SK-N-SH (cell line): Measurements from ENCODE around the gene ACSL6.

Experiments
- MAX ChIP-seq: IDR thresholded peaks from 2 replicates; pipeline ENCODE4 v1.4.0; 2012; ENCODE audit warnings: low read depth
- TAF1 ChIP-seq: IDR thresholded peaks from 2 replicates; pipeline ENCODE4 v1.6.1; 2012; ENCODE audit warnings: low read depth, mild to moderate bottlenecking, low read length, moderate library complexity, borderline replicate concordance
- USF2 ChIP-seq: fragments of 150-350 bp; IDR thresholded peaks from 2 replicates; pipeline ENCODE4 v1.6.1; 2017; ENCODE audit warnings: antibody characterized with exemption, low read length, low read depth, borderline replicate concordance
- TF ChIP-seq, protein P1 (sequence below): fragments of 200-600 bp; sonication (generic); IDR thresholded peaks from 2 replicates; pipeline ENCODE4 v1.6.1; 2017; ENCODE audit warnings: antibody characterized with exemption, mild to moderate bottlenecking, moderate library complexity

DNA sequence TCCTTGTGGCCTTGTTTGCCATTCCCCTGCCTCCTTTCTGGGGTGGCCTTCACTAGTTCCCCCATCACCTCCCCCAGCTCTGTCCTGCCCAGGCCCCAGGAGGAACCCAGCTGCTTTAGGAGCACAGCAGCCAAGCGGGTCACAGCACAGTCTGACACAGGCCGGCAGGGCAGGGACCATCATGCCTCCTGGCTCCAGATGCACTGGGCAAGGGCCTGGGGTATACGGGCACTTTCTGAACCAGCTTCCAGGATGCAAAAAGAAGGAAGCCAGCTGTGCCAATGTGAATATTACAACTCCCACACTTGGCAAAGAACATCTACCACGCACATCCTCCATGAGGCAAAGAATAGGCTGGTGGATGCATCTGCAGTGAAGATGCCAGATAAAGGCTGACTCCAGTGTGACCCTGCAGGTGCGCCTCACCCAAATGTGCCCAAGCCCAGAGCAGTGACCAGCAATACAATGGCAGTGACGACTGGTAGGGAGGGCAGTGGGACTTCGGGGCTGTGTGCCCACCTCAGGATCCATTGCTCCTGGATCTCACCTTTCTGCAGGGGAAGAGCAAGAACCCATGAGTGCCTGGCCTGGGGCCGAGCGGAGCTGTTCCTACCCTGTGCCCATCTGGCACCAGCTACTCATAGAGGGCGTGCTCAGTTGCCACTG is 42.7 kb upstream of the ACSL6 start:
- TF ChIP-seq USF2, result no peak
- no peak for TF ChIP-seq MAX
- no peak for TF ChIP-seq TAF1
- TF ChIP-seq, protein P1, sequence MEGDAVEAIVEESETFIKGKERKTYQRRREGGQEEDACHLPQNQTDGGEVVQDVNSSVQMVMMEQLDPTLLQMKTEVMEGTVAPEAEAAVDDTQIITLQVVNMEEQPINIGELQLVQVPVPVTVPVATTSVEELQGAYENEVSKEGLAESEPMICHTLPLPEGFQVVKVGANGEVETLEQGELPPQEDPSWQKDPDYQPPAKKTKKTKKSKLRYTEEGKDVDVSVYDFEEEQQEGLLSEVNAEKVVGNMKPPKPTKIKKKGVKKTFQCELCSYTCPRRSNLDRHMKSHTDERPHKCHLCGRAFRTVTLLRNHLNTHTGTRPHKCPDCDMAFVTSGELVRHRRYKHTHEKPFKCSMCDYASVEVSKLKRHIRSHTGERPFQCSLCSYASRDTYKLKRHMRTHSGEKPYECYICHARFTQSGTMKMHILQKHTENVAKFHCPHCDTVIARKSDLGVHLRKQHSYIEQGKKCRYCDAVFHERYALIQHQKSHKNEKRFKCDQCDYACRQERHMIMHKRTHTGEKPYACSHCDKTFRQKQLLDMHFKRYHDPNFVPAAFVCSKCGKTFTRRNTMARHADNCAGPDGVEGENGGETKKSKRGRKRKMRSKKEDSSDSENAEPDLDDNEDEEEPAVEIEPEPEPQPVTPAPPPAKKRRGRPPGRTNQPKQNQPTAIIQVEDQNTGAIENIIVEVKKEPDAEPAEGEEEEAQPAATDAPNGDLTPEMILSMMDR, result no peak
